ENCODE data around the gene STING1. TPM values are rescaled to one million over a fixed set of nuclear protein-coding genes. Genes with fewer than 3 reads are reported as not detected.

The STING1 gene
- total RNA-seq, 1 experiment from 2014 or later: 22.8 TPM

DNA sequence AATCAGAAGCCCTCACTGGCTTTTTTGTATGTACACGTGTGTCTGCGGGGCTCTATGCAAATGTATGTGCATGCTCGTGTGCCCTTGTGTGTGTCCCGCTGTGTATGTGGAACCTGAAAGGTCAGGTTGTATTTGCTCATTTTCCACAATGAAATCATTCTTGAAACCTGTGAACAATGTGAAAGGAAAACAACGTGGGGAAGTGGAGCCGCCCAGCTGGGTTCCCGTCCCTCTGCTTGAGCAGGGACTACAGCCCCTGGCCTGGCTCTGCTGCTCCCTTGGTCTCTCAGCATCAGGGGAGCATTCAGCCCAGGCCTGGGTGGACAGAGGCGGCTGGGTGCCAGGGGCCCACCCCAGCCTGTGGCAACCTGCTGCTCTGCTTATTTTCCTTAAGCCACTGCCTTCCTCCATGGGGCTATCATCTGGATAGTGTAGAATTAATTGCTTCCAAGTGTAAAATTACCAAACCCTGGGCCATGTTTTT is 23.1 kb downstream of the STING1 start:
- ChIA-PET CTCF (no interaction called here), POLR2A (no interaction called here)
- H3K36me3 ChIP-seq (ENCODE audit: control insufficient read depth, insufficient read depth, low read length): no peaks in the 10 kb centered on the region
- no TSS peak for BruUV-seq (replicated peaks)
- ATAC-seq: no peak
- no peaks in the 10 kb centered on the region for H3K9me3 ChIP-seq (ENCODE audit: control insufficient read depth, insufficient read depth, low read depth, low read length)
- no peak for TF ChIP-seq SIN3A (IDR thresholded peaks at IDR 0.05; ENCODE audit: borderline replicate concordance, insufficient read depth, low read depth, low read length)
- no peak for TF ChIP-seq REST (IDR thresholded peaks at IDR 0.05; ENCODE audit: insufficient read depth in 1 of 2, low read depth in 2 of 2, low read length in 1 of 2)
- no peak for TF ChIP-seq POLR2AphosphoS5 (IDR thresholded peaks at IDR 0.05; ENCODE audit: low read depth, low read length)
- TF ChIP-seq, protein P1, sequence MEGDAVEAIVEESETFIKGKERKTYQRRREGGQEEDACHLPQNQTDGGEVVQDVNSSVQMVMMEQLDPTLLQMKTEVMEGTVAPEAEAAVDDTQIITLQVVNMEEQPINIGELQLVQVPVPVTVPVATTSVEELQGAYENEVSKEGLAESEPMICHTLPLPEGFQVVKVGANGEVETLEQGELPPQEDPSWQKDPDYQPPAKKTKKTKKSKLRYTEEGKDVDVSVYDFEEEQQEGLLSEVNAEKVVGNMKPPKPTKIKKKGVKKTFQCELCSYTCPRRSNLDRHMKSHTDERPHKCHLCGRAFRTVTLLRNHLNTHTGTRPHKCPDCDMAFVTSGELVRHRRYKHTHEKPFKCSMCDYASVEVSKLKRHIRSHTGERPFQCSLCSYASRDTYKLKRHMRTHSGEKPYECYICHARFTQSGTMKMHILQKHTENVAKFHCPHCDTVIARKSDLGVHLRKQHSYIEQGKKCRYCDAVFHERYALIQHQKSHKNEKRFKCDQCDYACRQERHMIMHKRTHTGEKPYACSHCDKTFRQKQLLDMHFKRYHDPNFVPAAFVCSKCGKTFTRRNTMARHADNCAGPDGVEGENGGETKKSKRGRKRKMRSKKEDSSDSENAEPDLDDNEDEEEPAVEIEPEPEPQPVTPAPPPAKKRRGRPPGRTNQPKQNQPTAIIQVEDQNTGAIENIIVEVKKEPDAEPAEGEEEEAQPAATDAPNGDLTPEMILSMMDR (IDR thresholded peaks at IDR 0.05): no peak
- H3K27ac ChIP-seq (ENCODE audit: low read length): no peak overlapping the region
- intact Hi-C loops (cut with micrococcal nuclease; ENCODE audit: unreplicated experiment) (no loop called here), in situ Hi-C loops (cut with HindIII; ENCODE audit: low pct_unique_long_range_greater_than_20kb, low sequenced_read_pairs) (no loop called here)
- no peaks in the 10 kb centered on the region for H3K27me3 ChIP-seq (ENCODE audit: control insufficient read depth, insufficient read depth, low read length)
- no peak for DNase-seq (ENCODE audit: low read depth, low spot score)
- H3K4me1 ChIP-seq (ENCODE audit: control insufficient read depth, insufficient read depth, low read length): no peaks in the 10 kb centered on the region
- H3K4me3 ChIP-seq (ENCODE audit: low read depth in 2 of 2, low read length in 2 of 2): no peak overlapping the region

GRCh38 chr5:139458580-139459407 is 23.8 kb downstream of the STING1 start:
- POLR2A ChIA-PET: interaction anchor here (0.6 to 0.7 kb wide), 2 partner anchors 112 to 127 kb away, joined by 3 to 5 read pairs; no protein-coding TSS in a partner anchor
- no peak overlapping the region for H3K27ac ChIP-seq (ENCODE audit: low read length)
- TF ChIP-seq POLR2AphosphoS5 (IDR thresholded peaks at IDR 0.05; ENCODE audit: low read depth, low read length): no peak
- TF ChIP-seq TCF7L2 (IDR thresholded peaks at IDR 0.05; ENCODE audit: low read depth, low read length): no peak
- no peak for TF ChIP-seq REST (IDR thresholded peaks at IDR 0.05; ENCODE audit: insufficient read depth in 1 of 2, low read depth in 2 of 2, low read length in 1 of 2)
- TF ChIP-seq SIN3A (IDR thresholded peaks at IDR 0.05; ENCODE audit: borderline replicate concordance, insufficient read depth, low read depth, low read length): no peak
- TF ChIP-seq, protein P1 (IDR thresholded peaks at IDR 0.05): no peak
- ATAC-seq: peak; percentile 45; the same call in 1 of the 2 replicates
- no peak for DNase-seq (ENCODE audit: low read depth, low spot score)
- H3K4me1 ChIP-seq (ENCODE audit: control insufficient read depth, insufficient read depth, low read length): no peaks in the 10 kb centered on the region
- H3K9me3 ChIP-seq (ENCODE audit: control insufficient read depth, insufficient read depth, low read depth, low read length): no peaks in the 10 kb centered on the region
- CTCF ChIA-PET: interaction anchor here (0.9 kb wide), 1 partner anchor 55 kb away, joined by 3 read pairs; no protein-coding TSS in a partner anchor
- H3K36me3 ChIP-seq (ENCODE audit: control insufficient read depth, insufficient read depth, low read length): no peaks in the 10 kb centered on the region
- H3K27me3 ChIP-seq (ENCODE audit: control insufficient read depth, insufficient read depth, low read length): no peaks in the 10 kb centered on the region
- H3K4me3 ChIP-seq (ENCODE audit: low read depth in 2 of 2, low read length in 2 of 2): no peak overlapping the region
- BruUV-seq (replicated peaks): no TSS peak
- in situ Hi-C loops (cut with HindIII; ENCODE audit: low pct_unique_long_range_greater_than_20kb, low sequenced_read_pairs): no loop called here
- intact Hi-C loops (cut with micrococcal nuclease; ENCODE audit: unreplicated experiment): no loop called here
